ENCODE data around the gene NFIX.
A peak's percentile ranks its signal among the peaks of the same experiment; 100 is the strongest.

NFIX gene

DNA sequence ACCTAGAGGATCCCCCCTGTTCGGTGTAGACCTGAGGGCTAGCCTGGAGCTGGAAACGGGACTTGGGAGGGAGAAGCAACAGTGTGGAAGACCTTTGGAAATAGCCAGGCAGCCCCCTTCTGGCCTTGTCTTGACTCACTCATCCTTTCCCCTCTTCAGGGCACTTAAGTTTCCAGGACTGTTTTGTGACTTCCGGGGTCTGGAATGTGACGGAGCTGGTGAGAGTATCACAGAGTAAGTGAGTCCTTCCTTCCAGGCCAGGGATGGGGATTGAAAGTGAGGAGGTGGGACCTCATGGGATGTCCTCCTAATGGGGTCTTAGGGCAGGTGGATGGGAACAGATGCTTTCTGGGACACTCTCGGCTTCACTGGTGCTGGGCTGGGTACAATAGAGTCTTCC lies 78.0 kb downstream of the NFIX start:
- TF ChIP-seq GATA3 (IDR thresholded peaks at IDR 0.05; ENCODE audit: low read depth, low read length) (no peak), GATA2 (IDR thresholded peaks at IDR 0.05; ENCODE audit: low read depth, low read length) (no peak)

DNA sequence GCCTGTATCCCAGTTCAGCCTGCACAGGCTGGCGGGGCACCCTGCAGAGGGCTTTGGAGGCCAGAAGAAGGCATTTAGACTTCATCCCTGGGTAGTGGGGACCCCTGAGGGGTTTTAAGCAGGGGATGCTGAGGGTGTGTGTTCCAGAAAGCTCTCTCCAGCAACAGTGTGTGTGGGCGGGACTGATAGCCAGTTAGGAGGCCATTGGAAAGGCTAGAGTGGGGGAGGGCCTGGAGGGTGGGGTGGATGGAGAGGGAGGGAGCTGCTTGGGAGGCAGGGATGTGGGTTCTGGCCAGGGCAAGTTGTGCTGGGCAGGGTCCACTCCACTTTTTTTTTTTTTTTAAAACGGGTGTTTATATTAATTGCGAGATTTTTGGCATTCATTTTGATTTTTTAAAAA lies 79.1 kb downstream of the NFIX start:
- TF ChIP-seq GATA3 (IDR thresholded peaks at IDR 0.05; ENCODE audit: low read depth, low read length) (no peak), GATA2 (IDR thresholded peaks at IDR 0.05; ENCODE audit: low read depth, low read length) (no peak)

DNA sequence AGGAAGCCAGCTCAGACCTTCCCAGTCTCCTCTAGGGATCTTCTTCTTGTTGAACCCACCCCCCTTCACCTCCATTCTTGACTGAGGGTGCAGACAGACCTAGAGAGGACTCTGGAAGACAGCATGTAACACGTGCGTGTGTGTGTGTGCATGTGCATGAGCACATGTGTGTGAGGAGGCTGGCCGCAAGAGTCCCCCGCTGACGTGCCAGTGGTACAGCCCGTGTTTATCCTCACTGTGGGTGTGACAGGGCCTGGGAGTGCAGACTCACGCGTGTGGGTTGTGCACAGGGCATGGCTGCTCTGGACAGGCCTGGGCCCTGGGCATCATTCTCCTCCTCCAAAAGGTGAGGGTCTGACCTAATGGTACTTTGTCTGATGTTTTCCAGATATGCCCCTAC lies 81.0 kb downstream of the NFIX start:
- TF ChIP-seq GATA2 (IDR thresholded peaks at IDR 0.05; ENCODE audit: low read depth, low read length) = no peak

DNA sequence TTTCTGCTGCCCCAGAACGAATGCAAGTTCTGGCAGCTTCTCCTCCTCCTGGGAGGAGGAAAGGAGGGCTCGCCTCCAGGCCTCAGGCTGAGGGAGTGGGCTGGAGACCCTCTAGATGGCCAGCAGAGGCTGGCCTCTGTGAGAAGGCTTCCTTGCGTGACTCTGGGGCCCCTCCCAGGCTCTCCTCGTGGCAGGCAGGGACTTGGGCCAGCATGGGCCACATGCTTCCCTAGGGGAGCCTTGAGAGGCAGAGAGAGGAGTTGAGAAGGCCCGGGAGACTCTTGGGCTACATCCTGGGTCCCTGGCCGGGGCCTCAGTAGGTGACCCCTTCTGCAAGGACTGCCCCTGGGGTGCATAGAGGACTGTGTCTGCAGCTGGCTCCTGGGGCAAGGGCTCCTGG lies 81.5 kb downstream of the NFIX start:
- no peak for TF ChIP-seq GATA2 (IDR thresholded peaks at IDR 0.05; ENCODE audit: low read depth, low read length)
- no peak for TF ChIP-seq GATA3 (IDR thresholded peaks at IDR 0.05; ENCODE audit: low read depth, low read length)

- TF ChIP-seq GATA3 (IDR thresholded peaks at IDR 0.05; ENCODE audit: low read depth, low read length) (no peak), GATA2 (IDR thresholded peaks at IDR 0.05; ENCODE audit: low read depth, low read length) (peak; percentile 77)
Observed at GRCh38 chr19:13077240-13077639, 82.0 kb downstream of the NFIX start.

GRCh38 chr19:13078381-13078780 lies 83.1 kb downstream of the NFIX start:
- TF ChIP-seq GATA2 (IDR thresholded peaks at IDR 0.05; ENCODE audit: low read depth, low read length) (no peak), GATA3 (IDR thresholded peaks at IDR 0.05; ENCODE audit: low read depth, low read length) (no peak)

GRCh38 chr19:13078897-13079541 lies 83.7 kb downstream of the NFIX start:
- no peak for TF ChIP-seq GATA3 (IDR thresholded peaks at IDR 0.05; ENCODE audit: low read depth, low read length)
- no peak for TF ChIP-seq GATA2 (IDR thresholded peaks at IDR 0.05; ENCODE audit: low read depth, low read length)

GRCh38 chr19:13079542-13079986 lies 84.3 kb downstream of the NFIX start:
- no peak for TF ChIP-seq GATA2 (IDR thresholded peaks at IDR 0.05; ENCODE audit: low read depth, low read length)

DNA sequence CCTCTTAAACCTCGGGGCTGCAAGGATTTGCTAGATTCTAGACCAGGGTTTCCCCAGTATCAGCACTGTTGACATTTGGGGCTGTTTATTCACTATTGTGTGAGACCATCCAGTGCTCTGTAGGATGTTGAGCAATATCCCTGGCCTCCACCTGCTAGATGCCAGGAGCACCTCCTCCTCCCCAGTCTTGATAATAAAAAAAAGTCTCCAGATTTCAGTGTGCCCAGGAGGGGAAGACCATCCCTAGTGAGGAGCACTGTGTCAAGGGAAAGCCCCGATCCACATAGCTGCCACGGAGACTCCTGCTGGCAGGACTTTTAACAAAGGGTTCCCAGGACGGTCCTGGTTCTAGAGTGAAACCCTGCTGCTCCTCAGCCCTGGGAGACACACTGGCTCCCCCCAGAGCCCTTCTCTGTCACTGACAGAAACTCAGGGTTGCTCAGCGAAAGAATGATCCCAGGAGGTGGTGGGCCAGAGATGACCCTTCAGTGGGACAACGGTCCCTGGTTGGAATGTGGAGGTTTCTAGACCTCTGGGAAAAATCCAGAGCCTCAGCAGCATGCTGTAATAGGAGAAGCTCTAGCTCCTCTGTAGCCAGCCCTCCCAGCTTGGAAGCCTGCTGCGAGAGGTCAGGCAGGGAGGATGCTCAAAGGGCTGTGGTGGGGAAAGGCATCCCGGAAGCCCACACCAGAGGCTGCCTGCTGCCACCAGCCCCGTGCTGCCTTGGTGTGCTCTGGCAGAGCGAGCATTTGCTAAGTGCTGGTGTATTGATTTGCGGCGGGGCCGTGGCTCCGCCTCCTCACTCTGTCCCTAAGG lies 87.1 kb downstream of the NFIX start:
- TF ChIP-seq GATA3 (IDR thresholded peaks at IDR 0.05; ENCODE audit: low read depth, low read length) = no peak
- TF ChIP-seq GATA2 (IDR thresholded peaks at IDR 0.05; ENCODE audit: low read depth, low read length) = no peak

GRCh38 chr19:13083008-13083404 lies 87.7 kb downstream of the NFIX start:
- no peak for TF ChIP-seq GATA2 (IDR thresholded peaks at IDR 0.05; ENCODE audit: low read depth, low read length)
- TF ChIP-seq GATA3 (IDR thresholded peaks at IDR 0.05; ENCODE audit: low read depth, low read length) = no peak

GRCh38 chr19:13083627-13084026 lies 88.4 kb downstream of the NFIX start:
- no peak for TF ChIP-seq GATA2 (IDR thresholded peaks at IDR 0.05; ENCODE audit: low read depth, low read length)
- no peak for TF ChIP-seq GATA3 (IDR thresholded peaks at IDR 0.05; ENCODE audit: low read depth, low read length)

DNA sequence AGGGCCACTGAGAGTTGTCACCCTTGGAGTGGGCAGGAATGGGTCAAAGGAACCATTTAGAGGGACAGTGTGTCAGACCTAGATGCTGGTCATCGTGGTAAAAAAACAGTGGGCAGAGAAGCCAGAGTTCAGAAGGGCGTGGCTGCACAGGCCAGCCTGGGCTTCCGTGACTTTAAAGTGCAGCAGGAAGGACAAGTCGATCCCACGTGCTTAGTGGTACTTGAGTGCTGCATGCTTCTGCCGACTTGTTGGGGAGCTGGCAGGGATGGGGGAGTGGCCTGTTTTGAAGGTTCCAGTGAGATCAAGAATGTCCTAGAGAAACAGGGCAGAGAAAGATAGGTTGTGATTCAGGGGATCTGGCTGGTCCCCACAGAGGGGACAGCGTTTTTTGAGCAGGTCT lies 90.4 kb downstream of the NFIX start:
- TF ChIP-seq GATA3 (IDR thresholded peaks at IDR 0.05; ENCODE audit: low read depth, low read length) (no peak), GATA2 (IDR thresholded peaks at IDR 0.05; ENCODE audit: low read depth, low read length) (no peak)

DNA sequence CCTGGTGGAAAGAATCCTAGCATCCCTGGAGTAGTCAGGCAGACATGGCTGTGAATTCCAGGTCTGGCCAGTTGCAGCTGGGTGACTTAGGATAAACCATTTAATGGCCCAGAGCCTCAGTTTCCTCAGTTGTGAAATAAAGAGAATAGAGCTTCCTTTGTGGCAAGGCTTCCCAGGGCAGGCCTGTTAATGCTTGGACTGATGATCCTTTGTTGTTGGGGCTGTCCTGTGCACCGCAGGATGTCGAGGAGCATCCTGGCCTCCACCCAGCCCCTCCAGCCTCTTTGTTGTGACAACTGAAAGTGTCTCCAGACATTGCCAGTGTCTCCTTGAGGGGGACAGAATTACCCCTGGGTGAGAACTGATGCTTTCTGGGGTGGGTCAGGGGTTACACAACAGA lies 91.1 kb downstream of the NFIX start:
- TF ChIP-seq GATA2 (IDR thresholded peaks at IDR 0.05; ENCODE audit: low read depth, low read length) = no peak
- TF ChIP-seq GATA3 (IDR thresholded peaks at IDR 0.05; ENCODE audit: low read depth, low read length) = no peak

- TF ChIP-seq GATA2 (IDR thresholded peaks at IDR 0.05; ENCODE audit: low read depth, low read length) (no peak), GATA3 (IDR thresholded peaks at IDR 0.05; ENCODE audit: low read depth, low read length) (no peak)
Observed at GRCh38 chr19:13087295-13087694, 92.0 kb downstream of the NFIX start.

GRCh38 chr19:13087795-13088537 lies 92.7 kb downstream of the NFIX start:
- TF ChIP-seq GATA3 (IDR thresholded peaks at IDR 0.05; ENCODE audit: low read depth, low read length) (no peak), GATA2 (IDR thresholded peaks at IDR 0.05; ENCODE audit: low read depth, low read length) (no peak)
